Activated T-helper 1 cell treated with Interleukin-2 at 50 U/mL for 16 hours (primary cell): ENCODE measurements around the gene GPR21.

Experiments used
- DNase-seq: peaks from one replicate; pipeline ENCODE4 v3.0.0-alpha.2; 2020; ENCODE audit warnings: low read depth

Gene GPR21

DNA sequence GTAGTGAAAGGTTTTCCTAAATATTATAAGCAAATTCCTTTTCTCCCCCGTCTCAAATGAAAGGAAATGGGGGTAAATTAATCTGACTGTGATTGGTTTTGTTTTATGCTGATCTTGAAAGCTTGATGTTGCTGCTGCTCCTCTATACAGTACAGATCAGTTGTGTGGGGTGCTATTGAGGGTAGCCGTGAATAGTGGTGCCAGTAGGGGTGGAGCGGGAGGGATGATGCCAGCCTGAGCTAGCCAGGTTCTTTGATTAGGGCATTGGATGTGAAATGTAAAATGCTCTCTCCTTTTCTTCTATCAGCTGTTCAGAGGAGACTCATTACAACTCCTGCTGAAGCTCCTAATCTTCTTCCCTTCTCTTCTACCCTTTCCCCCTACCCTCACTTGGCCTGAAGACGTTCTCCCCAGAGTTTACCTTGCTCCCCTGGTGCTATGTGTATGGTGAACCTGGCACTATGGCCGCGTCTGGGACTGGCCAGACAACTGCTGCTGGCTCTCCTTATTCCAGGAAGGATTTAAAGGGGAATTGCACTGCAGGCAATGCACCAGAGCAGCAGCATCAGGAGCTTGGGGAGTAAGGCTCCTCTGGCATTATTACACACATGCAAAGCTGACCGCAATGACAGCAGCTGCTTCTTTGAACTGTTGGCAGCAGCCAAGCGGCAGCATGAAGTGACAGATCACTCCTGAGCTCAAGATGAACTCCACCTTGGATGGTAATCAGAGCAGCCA is 566 bp downstream of the GPR21 start:
- no peak for DNase-seq

DNA sequence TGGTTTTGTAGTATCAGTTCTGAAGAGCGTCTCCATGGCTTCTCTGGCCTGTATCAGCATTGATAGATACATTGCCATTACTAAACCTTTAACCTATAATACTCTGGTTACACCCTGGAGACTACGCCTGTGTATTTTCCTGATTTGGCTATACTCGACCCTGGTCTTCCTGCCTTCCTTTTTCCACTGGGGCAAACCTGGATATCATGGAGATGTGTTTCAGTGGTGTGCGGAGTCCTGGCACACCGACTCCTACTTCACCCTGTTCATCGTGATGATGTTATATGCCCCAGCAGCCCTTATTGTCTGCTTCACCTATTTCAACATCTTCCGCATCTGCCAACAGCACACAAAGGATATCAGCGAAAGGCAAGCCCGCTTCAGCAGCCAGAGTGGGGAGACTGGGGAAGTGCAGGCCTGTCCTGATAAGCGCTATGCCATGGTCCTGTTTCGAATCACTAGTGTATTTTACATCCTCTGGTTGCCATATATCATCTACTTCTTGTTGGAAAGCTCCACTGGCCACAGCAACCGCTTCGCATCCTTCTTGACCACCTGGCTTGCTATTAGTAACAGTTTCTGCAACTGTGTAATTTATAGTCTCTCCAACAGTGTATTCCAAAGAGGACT is 1.5 kb downstream of the GPR21 start:
- DNase-seq = no peak

DNA sequence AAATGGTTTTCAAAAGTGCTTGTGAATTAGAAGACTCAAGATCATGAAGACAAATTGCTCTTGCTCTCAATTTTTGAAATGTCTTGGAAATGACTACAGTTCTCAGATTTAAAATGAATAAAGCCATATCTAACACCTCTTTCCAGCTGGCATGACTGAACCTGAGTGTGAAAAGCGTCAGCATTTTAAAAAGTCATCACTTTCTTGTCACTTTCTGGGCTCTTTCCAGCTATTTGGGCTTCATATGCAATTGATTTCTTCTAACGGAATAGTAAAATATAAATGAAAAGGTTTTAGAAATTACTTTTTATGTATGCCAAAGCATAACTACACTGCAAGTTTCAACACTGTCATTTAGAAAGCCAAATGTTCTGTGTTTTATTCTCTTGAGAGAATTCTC is 2.3 kb downstream of the GPR21 start:
- DNase-seq = no peak

DNA sequence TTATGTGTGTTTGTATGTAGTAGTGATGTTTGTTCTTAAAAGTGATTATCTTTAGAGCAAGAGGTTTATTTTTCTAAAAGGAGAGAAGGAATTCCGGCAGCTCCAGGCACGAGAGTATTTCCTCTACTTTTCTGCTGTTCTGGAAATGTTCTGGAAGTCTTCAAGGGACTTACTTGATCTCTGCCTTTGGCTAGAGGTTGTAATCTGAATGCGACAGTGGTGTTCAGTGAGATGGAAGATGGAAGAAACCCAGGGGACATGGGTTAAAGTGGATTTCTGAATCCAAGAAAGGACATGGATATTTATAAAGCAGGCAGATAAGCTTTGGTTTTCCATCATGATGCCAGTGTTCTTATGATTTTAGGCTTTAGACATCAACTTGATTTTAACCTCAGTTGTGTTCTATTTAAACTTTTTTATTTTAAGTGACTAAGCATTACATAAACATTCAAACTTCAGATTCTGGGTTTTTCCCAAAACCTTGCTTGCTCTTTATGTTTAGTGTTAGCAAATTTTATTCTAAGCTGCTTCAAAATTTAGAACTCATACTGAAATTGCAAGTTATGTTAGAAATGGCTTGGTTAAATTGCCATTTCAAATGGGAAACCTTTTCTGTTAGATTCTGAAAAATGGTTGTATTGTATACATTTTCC is 3.6 kb downstream of the GPR21 start:
- DNase-seq = no peak

DNA sequence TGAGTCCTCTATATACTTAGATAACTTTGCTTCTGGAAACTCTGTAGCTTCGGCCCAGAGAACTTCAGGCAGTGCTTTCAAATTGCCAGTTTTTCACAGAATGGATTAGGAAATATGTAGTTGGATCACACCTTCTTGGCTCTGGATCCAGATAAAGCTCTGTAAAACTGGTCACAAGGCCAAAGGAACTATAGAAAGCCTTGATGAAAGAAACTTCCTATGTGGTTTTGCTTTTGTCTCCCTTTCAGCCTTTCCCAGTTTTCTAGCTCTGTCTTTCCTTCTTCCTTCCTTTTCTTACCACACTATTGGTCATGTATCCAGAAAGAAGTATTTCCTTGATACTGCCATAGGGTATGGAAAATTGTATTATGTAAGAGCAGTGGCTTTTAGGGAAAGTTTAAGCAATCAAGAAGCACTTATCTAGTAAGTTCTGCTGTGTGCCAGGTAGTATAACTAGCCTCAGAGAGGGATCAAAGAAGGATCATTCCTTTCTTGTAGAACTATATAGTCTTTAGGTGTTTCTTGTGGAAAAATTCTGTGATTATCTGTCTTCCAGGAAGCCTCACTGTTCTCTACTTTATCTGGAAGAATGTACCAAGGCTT is 6.3 kb downstream of the GPR21 start:
- no peak for DNase-seq

DNA sequence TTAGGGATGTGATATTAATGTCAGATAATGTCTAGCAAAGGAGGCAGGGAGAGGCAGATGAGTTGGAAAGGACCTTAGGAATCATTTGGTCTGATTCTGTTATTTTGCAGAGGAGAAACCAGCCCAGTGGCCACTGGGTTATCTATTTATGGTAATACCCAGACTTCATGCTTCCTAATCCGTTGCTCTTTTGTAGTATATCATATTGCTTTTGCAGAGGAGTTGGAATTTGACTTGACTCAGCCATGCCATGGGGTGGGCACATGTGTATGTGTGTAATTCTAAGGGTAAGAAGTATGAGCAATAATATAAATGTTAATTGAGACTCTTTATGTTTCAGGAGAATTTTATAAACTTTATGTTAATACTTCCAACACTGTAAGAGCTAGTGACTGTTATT is 7.3 kb downstream of the GPR21 start:
- DNase-seq = no peak

DNA sequence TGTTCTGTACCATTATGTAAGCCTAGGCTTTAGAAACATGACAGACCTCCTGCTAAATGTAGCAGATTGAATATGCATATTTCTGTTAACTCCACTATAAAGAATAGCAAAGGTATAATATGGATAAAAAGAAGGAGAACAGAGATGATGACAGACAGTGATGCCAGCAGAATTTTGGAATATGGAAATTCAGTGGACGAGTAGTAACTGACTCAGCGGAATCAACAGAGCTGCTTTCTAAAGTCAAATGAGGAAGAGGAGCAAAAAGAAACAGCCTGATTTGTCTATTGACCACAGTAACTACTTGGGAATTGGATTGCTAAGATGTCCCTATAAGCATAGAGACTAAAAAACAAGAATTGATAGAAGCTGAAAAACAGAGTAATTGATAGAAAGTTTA is 8.0 kb downstream of the GPR21 start:
- no peak for DNase-seq

DNA sequence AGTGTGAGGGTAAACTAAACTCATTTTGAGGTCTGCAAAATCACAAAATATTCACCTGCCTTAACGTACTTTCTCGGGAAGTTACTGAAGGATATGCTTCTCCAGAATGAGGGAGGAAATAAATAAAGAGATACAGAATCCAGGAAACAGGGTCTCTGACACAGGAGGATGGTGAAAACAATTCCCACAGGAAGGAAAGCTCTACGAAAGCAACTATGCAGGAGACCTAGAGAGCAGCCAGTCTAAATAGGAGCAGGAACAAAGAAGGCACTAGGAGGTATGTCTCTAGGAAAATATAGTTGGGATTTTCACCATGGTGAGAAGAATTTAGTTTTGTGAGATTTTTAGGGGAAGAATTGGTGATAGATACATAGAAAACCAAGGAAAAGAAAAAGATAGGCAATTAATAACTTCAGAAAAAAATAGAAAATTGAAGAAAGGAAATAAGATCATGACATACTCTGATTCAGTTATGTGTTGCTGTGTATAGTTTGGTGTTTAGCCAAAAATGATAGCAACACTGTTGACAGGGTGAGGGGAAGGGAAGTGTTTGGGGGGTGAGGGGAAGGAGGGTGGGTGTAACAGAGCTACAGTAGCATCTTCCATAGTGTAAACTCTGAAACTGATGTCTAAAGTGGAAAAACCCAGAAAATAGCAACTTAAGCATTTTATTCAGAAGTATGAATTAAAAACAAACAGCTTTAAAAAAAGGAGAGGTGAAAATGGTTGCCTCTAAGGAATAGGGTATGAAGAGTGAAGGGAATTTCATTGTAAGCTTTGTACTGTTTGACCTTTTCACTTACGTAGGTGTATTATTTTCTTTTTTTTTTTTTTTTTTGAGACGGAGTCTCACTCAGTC is 9.8 kb downstream of the GPR21 start:
- no peak for DNase-seq

DNA sequence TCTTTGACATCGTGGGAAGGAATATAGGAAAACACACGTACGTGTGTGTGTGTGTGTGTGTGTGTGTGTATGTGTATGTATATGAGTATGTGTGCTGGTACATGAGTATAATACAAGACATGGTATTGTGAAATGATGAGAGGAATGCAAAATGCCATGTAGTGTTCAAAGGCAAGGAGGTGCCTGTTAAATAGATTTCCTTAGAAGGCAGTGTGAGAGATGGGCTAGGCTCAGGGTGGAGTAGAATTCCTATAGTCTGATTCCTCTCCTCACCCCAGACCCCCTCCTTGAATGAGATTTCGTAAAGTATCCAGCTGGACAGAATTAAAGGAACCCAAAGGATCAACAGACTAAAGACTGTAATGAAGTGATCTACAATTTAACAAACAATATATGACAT is 11.1 kb downstream of the GPR21 start:
- no peak for DNase-seq

DNA sequence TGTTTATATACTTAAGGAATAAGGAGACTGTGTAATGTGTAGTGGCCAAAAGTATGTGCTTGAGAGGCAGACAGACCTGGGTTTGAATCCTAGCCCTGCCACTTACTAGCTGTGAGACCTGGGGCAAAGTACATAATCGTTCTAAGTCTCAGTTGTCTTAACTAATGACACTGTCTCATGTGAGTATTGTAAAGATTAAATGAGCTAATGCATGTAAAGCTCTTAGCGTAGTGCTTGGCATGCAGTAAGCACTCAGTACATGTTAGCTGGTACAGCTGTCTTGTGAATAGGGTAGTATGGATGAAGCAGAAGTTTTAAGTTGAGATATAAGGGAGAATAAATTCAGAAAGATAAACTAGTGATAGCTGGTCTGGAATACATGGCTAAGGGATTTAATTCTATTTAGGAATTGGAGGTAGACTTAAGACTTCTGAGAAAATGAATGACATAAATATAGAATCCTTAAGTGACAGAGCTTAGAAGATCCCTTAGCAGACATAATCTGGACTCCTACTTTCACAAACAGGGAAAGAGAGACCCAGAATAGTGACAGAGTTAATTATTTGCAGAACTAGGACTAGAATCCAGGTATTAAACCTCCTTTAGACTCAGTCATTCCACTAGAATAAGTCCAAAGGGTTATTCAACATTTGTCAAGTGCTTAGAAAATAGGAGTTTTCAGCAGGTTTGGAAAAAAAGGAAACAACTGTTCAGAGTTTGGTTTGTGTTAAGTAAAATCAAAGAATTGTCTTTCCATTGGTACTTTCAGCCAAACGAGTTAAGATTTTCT is 13.1 kb downstream of the GPR21 start:
- DNase-seq = no peak

DNA sequence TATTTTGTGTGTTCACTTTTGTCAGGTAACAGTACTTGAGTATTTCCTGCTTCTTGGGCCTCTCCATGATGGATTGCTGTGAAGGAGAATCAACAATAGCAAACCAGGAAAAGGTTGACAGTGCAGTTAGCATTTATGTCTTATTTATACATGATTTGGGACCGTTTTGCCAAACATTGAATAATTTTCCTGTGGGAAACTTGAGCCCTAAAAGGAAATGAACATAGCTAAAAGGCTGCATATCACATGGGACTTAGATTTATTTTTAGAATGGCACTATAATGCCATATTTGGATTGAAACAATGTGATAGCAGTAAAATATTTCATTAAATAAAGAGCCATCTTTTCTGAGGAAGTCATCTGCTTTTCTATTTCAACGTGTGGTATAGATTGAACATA is 15.3 kb downstream of the GPR21 start:
- no peak for DNase-seq

DNA sequence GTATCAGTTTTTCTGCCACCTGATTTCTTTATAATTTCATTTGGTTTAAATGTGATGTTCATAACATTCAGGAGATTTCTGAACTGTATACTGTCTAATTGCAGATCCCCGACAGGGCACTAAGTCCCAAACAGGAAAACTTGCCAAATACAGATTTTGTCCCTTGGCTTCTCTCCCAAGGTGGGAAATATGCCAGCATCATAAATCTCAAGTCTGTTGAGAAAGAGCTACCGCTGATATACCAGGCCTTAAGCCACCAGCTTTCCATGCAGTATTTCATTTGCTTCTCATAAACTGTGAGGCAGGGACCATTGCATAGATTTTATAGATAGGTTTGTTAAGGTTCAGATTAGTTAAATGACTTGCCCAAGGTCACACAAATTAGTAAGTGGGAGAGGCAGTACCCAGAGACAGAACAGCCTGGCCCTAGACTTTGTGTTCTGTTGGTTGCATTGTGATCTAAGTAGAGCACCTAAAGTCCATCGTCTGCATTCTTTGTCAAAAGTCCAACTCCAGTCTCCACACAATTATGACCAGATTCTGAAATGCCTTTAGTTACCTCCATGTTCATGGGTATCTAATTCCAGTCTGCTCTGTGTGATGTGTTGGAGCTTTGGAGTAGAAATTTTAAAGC is 16.2 kb downstream of the GPR21 start:
- no peak for DNase-seq

DNA sequence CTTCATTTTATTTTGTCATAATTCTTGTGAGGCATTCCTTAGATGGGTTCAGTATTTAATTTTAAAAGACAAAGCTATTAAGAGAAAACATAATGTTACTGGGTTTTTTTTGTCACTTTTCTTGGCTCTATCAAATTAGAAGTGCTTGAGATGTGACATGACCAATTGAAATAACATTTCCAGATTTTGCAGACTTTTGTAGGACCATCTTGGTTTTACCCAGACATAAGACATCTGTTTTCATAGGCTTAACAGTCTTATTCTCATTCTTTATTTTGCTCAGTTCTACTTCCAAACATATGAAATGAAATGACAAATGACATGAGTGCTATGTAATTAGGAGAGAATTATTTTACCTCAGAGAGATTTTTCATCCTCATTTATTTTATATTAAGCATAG is 19.6 kb downstream of the GPR21 start:
- no peak for DNase-seq

DNA sequence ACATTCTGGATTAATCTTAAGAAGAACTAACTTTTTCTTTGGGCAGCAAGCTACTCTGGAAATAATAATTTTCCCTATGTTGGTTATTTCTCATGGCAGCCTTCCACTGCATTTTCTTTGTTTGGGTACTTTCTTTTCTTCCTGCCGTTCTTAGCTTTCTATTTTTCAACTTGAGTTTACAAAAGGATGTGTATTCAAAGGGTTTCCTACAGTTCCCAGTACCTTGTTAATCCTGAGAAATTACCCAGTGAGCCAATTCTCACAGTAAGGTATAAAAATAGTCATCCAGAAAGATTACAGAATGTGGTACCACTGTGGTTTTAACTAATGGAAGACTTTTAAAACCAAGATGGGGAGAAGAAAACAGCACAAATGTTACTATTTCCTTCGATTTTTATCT is 20.2 kb downstream of the GPR21 start:
- no peak for DNase-seq

DNA sequence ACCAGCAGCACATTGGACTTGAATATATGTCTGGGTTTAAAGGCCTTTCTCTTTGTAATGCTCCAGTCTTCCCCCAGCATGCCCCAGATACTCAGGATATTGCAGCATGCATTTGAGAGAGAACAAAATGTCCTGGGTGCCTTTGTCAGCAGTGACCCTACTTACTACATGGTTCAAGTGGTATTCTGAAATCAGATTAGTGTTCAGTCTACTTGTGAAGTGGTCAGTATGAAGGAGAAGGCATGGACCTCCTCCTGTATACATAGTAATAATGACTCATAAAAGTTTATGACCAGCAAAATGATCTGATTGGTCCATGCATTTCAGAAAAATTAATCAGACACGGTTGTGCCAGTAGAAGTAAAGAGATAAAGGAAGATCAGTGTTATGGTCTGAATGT is 25.4 kb downstream of the GPR21 start:
- no peak for DNase-seq

DNA sequence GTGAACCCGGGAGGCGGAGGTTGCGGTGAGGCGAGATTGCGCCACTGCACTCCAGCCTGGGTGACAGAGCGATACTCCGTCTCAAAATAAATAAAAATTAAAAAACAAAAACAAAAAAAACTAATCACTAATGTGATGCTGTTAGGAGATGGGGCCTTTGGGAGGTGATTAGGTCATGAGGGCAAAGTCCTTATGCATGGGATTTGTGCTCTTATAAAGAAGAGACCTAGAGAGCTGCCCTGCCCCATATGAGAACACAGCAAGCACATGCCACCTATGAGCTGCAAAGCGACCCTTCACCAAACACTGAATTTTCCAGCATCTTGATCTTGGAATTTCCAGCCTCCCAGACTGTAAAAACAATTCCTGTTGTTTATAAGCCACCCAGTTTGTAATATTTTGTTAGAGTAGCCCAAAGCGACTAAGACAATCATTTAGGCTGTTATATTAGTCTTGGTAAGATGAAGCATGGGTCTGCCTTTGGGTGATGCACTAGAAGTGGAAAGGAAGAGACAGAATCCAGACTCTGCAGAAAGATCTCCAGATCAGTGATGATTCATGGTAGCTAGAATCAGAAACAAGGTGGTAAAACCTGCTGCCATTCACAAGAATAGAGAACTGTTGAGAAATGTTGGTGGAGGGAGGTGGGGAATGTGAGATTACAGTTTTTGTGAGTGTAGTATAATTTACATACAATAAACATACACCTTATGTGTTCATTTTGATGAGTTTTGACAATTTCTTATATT is 26.2 kb downstream of the GPR21 start:
- no peak for DNase-seq

DNA sequence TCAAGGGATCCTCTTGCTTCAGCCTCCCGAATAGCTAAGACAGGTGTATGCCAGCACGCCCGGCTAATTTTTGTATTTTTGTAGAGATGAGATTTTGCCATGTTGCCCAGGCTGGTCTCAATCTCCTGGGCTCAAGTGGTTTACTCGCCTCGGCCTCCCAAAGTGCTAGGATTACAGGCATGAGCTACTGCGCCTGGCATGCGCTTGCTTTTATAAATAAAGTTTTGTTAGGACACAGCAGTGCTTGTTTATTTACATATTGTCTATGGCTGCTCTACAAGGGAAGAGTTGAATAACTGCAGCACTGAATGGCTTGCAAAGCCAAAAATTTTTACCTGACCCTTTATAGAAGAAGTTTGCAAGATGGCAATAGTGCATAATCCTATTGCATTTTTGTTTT is 27.7 kb downstream of the GPR21 start:
- no peak for DNase-seq

DNA sequence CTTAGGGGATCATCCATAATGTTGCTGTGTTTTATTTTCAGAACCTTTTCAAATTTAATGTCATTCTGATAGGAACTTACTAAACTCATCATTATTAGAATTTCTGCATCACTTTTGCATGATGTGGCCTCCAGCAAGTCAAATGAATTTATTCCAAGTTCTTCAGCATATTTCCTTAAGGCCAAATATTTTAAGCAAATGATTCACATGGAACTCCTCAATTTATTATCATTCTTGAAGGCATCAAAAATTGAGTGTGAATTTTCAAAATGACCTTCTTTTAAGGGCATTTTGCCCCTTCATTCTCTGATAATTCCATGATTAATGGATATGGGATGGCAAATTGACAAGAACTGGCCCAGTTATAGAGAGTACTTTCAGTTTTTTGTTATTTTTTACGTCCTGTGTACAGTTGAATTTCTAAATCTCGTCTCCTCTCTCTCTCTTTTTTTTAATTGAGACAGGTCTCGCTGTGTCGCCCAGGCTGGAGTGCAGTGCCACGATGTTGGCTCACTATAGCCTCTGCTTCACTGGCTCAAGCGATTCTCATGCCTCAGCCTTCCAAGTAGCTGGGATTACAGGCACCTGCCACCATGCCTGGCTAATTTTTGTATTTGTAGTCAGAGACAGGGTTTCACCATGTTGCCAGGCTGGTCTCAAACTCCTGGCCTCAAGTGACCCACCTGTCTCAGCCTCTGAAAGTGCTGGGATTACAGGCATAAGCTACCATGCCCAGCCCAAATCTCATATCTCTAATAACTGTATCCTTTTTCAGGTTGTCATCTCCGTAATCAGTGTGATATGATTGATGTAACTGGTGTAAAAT is 29.1 kb downstream of the GPR21 start:
- DNase-seq = no peak

DNA sequence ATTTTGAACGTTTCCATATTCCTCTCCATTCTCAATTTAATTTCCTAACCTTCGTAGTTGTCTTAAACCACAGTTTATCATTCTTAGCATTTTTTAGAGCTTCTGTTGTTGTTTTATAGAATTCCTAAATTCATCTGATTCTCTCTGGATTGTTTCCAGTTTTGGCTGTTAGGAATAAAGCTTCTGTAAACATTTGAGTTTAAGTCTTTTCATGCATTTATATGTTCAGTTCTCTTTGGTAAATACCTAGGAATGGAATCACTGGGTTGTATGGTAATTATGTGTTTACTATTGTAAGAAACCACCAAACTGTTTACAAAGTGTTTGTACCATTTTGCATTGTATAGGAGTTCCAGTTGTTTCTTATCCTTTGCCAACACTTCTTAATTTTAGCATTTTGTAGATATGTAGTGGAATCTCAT is 29.7 kb downstream of the GPR21 start:
- no peak for DNase-seq
